Vagina (tissue), 2 donors: ENCODE measurements around the gene TPBGL.

Experiments
- CTCF ChIP-seq, 3 experiments: fragments of 450-650 bp in 2 of 3; fragments of 200-600 bp in 1 of 3; sonication (generic) in 1 of 3; IDR thresholded peaks; one replicate each; pipeline ENCODE4 v1.5.1; 2017 to 2019; ENCODE audit warnings: antibody characterized with exemption in 3 of 3, mild to moderate bottlenecking in 2 of 3, moderate library complexity in 2 of 3
- POLR2AphosphoS5 ChIP-seq, 2 donors: sonication (generic); formaldehyde crosslinking; IDR thresholded peaks; one replicate each; pipeline ENCODE4 v1.9.0; 2017; ENCODE audit warnings: antibody characterized with exemption in 2 of 2, mild to moderate bottlenecking in 2 of 2, low read depth in 1 of 2; ENCODE audit not compliant: insufficient read depth in 1 of 2

GRCh38 chr11:75264356-75264755 lies 23.8 kb downstream of the TPBGL start:
- no peak for TF ChIP-seq CTCF (IDR thresholded peaks at IDR 0.05)
- TF ChIP-seq POLR2AphosphoS5 (IDR thresholded peaks at IDR 0.05; ENCODE audit: insufficient read depth in 1 of 2, low read depth in 1 of 2) = no peak
